Keratinocyte (primary cell): ENCODE results near the gene THSD8.

Source experiments
- CTCF ChIP-seq, 3 experiments: IDR thresholded peaks in 1 of 3; conservative IDR thresholded peaks in 1 of 3; optimal IDR thresholded peaks in 1 of 3; 2 replicates in 2 of 3; 3 replicates in 1 of 3; pipeline versions ENCODE3 to v1.5.1; 2011; ENCODE audit warnings: low read length in 3 of 3, mild to moderate bottlenecking in 3 of 3, moderate library complexity in 2 of 3, control low read depth in 1 of 3, inconsistent platforms in 1 of 3; ENCODE audit not compliant: insufficient read depth in 2 of 3; ENCODE audit errors: extremely low read depth in 1 of 3
- EZH2 ChIP-seq: IDR thresholded peaks from one replicate; pipeline ENCODE4 v1.6.1; 2012; ENCODE audit warnings: inconsistent platforms, mild to moderate bottlenecking, low read length, moderate library complexity

- TF ChIP-seq CTCF (optimal IDR thresholded peaks at IDR 0.05 in 1 of 3, IDR thresholded peaks at IDR 0.05 in 1 of 3, conservative IDR thresholded peaks at IDR 0.05 in 1 of 3; ENCODE audit: extremely low read depth in 1 of 3, insufficient read depth in 2 of 3, low read length in 3 of 3) (no peak), EZH2 (no peak)
These were observed 18.5 kb upstream of the THSD8 start for GRCh38 chr19:12783291-12783848.
